Measurements from ENCODE around the gene H2BK1. TPM values are rescaled to one million over a fixed set of nuclear protein-coding genes. Genes with fewer than 3 reads are reported as not detected.

Gene H2BK1
- total and polyA plus RNA-seq, 2 of the 13 experiments (the other 11 are each of a cell fraction or from before 2014, with no cell fraction given) = not detected

- H3K4me1 ChIP-seq (ENCODE audit: insufficient read depth, low read length) = peaks cover 41% of the 10 kb centered on the region
- ChIA-PET POLR2A (no interaction called here), CTCF (ENCODE audit: low intra/inter-chr PET ratio, low total read pairs) (no interaction called here)
- H3K9ac ChIP-seq (ENCODE audit: insufficient read depth, low read depth, low read length) = no peak overlapping the region
- WGBS (ENCODE audit: low lambda C conversion rate) = 77% methylated on average over 4 of the region's 4 CpGs
- no peak for ATAC-seq
- H2AFZ ChIP-seq (ENCODE audit: low read length) = no peak overlapping the region
- DNase-seq (ENCODE audit: low spot score) = no peak
- intact Hi-C loops (cut with micrococcal nuclease; ENCODE audit: unreplicated experiment) = loop anchor here (10.0 kb wide), 1 partner anchor 156 kb away; the partner anchor contains the start of genes AGAP3, FASTK and TMUB1
- peaks cover 4 to 20% of the 10 kb centered on the region in 2 experiments; a peak in 4 of 5 replicates for H3K36me3 ChIP-seq (replicated peaks in 1 of 2; ENCODE audit: control insufficient read depth in 1 of 2, insufficient read depth in 2 of 2, low read length in 2 of 2)
- no peaks in the 10 kb centered on the region for H3K79me2 ChIP-seq (ENCODE audit: insufficient read depth, low read length)
- no peak for FAIRE-seq
- H3K4me3 ChIP-seq (replicated peaks in 1 of 3; ENCODE audit: insufficient read depth in 1 of 3, low read depth in 2 of 3, low read length in 3 of 3) = no peak overlapping the region
- H3K27me3 ChIP-seq (ENCODE audit: control insufficient read depth in 1 of 2, insufficient read depth in 2 of 2, low read length in 2 of 2) = peaks cover 0 to 8% of the 10 kb centered on the region in 2 experiments; a peak in 3 of 5 replicates
- BruUV-seq (replicated peaks) = no TSS peak
- H3K27ac ChIP-seq (ENCODE audit: extremely low read length, insufficient read depth, low read length) = no peak overlapping the region
- peaks cover 2% of the 10 kb centered on the region; the same call in 1 of the 2 replicates for H4K20me1 ChIP-seq (ENCODE audit: insufficient read depth, low read length)
- TF ChIP-seq ZKSCAN5 (CRISPR knock-in tag; IDR thresholded peaks at IDR 0.05) (no peak), ZNF256 (CRISPR knock-in tag; conservative IDR thresholded peaks at IDR 0.05) (no peak), ZNF383 (CRISPR knock-in tag; IDR thresholded peaks at IDR 0.05; ENCODE audit: borderline replicate concordance) (no peak), ZNF451 (CRISPR knock-in tag; IDR thresholded peaks at IDR 0.05) (no peak), RAD51 (IDR thresholded peaks at IDR 0.05; ENCODE audit: borderline replicate concordance) (no peak), ZNF773 (CRISPR knock-in tag; IDR thresholded peaks at IDR 0.05; ENCODE audit: borderline replicate concordance) (no peak), ZNF3 (CRISPR knock-in tag; IDR thresholded peaks at IDR 0.05) (no peak), TRIM24 (CRISPR knock-in tag; IDR thresholded peaks at IDR 0.05) (no peak), ATRX (CRISPR knock-in tag; IDR thresholded peaks at IDR 0.05; ENCODE audit: borderline replicate concordance) (no peak), ZSCAN29 (CRISPR knock-in tag; conservative IDR thresholded peaks at IDR 0.05) (no peak)
- in situ Hi-C loops (cut with HindIII; ENCODE audit: extremely low pct_ligation_motif_present, low pct_unique_long_range_greater_than_20kb) = no loop called here
- no peak overlapping the region for H3K4me2 ChIP-seq (ENCODE audit: low read depth, low read length)
- H3K9me3 ChIP-seq (ENCODE audit: low read length) = no peaks in the 10 kb centered on the region
Observed at GRCh38 chr7:151240536-151240935, 30.2 kb upstream of the H2BK1 start.
